Stimulated activated CD4-positive, alpha-beta T cell treated with anti-CD3 and anti-CD28 coated beads, Interleukin-2, amount 100 ng/mL, for 24 hours (primary cell): ENCODE measurements around the gene CCDC122.
"Not testable (repeated sequence)": the region's sequence is repeated elsewhere in the genome, so short reads cannot be mapped to it uniquely, and the experiment has no call there.

Experiments used
- DNase-seq, 2 donors: peaks; one replicate each; pipeline ENCODE4 v3.0.0-alpha.2; 2020

Gene CCDC122

DNA sequence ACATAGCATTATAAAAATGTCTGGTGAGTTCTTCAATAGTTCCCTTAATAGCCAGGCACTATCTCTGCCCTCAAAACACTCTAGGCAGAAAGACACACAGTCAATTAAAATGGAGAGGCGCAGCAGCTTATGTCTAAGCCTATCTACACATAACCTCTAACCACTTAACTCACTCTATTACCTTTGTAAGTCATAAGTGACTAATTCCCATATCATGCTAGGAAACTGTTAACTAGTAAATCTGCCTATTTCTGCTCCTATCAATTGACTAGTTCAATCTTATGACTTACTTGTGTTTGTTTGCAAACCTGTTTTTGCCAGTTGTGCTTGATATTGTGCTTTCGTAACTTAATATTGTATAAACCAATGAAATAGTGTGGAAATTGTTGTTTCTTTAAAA lies 3.2 kb downstream of the CCDC122 start:
- DNase-seq = no peak

DNA sequence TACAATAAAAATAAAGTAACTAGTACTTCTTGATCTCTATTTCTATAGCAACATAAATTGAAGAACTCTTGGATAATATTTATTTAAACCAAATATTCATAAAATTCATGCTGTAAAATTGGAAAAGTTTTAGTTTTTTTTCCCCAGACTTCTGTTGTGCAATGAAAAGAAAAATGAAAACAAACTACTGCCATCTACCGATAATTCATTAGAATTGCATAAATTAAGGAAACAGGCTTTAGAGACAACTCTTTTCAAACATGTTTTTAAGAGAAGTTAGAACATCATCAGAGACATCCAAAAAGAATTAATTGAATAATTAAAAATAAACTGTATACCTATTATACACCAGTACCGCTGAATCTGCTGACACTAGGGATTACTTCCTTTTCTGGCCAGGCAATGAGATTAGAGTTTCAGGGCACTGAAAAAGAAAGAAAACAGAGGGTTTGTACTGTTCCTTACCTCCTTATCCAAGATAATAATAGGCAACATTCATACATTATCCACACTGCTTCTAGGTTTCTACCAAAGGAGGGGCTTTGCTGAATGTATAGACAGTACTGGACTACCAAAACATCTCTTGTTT lies 4.9 kb downstream of the CCDC122 start:
- DNase-seq = no peak

GRCh38 chr13:43872181-43872580 lies 7.4 kb downstream of the CCDC122 start:
- no peak for DNase-seq

- no peak for DNase-seq
These were observed 13.6 kb downstream of the CCDC122 start for GRCh38 chr13:43865892-43866291.

DNA sequence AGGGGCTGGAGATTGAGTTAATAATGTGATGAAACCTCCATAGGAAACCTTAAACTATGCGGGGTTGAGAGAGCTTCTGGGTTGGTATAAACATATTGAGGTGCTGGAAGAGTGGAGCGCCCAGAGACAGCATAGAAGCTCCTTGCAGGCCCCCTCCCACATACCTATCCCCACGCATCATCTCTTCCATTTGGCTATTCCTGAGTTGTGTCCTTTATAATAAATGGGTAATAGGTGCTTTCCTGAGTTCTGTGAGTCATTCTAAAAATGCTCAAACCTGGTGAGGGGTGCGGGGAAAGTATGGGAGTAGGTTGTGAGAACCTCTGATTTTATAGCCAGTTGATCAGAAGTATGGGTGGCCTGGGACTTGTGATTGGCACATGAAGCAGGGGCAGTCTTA lies 14.6 kb downstream of the CCDC122 start:
- no peak for DNase-seq

GRCh38 chr13:43861863-43862262 lies 17.7 kb downstream of the CCDC122 start:
- DNase-seq = no peak

- DNase-seq = no peak
These were observed 26.6 kb downstream of the CCDC122 start for GRCh38 chr13:43852923-43853404.

DNA sequence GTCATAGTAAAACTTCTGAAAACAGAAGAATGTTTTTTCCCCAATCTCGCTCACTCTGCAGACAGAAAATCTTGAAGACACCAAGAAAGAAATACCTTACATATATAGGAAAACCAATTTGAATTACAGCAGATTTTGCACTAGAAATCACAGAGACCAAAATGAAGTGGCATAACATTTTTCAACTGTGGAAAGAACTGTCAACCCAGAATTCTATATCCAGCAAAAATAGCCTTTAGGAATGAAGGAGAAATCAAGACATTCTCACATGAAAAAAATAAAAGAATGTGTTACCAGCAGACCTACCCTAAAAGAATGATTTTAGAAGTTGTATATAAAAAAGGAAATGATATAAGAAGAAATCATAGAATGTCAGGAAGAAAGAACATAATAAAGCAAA lies 28.7 kb downstream of the CCDC122 start:
- DNase-seq = no peak

- no peak for DNase-seq
These were observed 31.4 kb downstream of the CCDC122 start for GRCh38 chr13:43848001-43848649.

DNA sequence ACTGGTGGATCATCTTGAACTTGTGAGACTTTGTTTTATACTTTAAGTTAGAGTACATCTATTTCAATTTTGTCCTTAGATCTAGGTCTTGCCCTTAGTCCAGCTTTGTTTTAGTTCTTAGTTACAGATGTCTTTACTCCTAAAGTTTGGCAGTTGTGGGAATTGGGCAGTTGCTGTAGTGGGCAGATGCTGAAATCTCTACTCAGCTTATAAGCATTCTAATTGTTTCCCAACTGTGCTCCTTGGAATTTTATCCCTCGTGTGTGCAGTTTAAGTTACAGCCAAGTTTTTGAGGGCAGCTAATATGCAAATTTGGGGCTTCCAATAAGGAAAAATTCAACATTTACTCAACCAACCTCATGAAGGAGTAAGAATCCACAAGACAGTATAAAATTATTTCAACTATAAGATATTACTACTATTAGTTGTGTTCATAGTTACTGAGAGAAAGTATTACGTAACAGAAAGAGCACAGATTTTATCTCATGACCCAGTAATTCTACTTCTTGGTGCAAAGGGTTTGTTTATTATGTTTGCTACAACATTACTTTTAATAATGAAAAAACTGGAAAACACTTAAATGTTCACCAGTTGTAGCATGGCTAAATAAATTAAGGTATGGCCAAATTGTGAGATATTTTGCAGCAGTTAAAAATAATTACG lies 32.9 kb downstream of the CCDC122 start:
- no peak for DNase-seq

DNA sequence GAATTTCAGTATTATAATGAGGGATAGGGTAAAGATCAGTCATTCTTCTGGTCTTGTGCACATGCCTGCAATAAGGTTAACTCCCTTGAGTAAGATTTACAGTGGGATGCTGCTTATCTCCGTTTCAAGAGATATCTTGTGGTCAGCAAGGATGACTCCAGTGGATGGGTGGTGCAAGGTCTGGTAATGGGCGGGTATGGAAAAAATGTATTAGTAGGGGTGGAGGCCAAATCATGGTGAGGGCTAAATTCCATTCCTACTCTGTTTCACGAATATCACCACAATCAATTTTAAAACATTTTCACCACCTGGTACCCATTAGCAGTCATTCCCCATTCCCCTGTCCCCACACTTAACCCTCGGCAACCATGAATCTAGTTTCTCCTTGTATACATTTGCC lies 40.6 kb downstream of the CCDC122 start:
- DNase-seq = no peak

- no peak for DNase-seq
These were observed 43.8 kb downstream of the CCDC122 start for GRCh38 chr13:43835701-43836100.

GRCh38 chr13:43831088-43831487 lies 48.5 kb downstream of the CCDC122 start:
- no peak for DNase-seq

DNA sequence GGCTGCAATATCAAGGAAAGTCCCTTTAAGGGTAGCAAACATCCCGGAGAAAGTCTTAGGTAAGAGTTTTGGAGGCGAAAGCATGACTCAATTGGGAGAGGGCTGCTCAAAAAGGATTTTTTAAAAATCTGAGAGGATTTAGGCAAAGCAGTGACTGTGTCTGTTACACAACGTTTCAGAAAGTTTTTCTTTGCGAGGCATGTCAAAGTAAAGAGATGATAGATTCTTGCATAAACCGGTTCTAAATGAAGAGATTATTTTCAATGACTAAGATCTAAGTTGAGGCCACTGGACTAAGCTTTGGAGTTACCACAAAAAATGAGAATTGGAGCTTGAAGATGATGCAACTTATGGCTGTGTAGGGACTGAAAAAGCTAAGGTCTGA lies 49.1 kb downstream of the CCDC122 start:
- no peak for DNase-seq

DNA sequence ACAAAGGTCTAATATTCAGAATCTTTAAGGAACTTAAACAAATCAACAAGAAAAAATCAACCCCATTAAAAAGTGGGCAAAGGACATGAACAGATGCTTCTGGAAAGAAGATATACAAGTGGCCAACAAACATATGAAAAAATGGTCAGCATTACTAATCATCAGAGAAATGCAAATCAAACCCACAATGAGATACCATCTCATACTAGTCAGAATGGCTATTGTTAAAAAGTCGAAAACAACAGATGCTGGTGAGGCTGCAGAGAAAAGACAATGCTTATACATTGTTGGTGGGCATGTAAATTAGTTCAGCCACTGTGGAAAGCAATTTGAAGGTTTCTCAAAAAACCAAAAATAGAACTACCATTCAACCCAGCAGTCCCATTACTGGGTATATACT lies 54.9 kb downstream of the CCDC122 start:
- DNase-seq = not testable (repeated sequence)

DNA sequence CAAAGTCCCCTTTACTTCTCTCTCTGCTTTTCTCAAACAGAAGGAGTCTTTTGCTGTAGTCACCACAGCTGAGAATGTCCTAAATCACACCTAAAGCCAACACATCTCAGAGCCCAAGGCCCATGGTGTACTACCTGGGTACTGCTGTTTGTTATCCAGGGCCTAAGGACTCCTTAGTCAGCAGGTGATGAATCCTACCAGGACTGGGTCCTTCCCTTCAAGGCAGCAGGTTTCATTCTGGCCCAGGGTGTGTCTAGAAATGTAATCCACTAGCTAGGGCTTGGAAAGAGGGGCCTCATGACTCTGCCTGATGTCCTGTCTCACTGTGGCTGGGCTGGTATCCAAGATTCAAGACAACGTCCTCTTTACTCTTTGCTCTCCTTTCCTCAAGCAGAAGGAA lies 56.6 kb downstream of the CCDC122 start:
- no peak for DNase-seq

GRCh38 chr13:43816401-43816889 lies 63.1 kb downstream of the CCDC122 start:
- no peak for DNase-seq

GRCh38 chr13:43815204-43815603 lies 64.3 kb downstream of the CCDC122 start:
- no peak for DNase-seq

DNA sequence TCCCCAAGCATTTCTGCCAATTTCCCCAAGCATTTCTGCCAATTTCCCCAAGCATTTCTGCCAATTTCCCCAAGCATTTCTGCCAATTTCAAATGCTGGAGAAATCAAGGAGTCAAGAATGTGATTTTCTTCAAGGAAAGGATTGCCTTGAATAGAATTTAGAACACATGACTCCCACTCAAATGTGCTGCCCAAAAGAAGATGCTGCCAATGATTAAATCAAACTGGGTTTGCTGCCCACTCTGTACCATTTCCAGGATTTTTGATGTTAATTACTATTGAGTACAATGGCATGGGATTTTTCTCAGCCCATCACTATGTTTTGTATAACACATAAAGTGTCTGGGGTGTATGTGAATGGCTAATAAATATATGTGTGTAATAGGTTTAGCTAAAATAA lies 70.9 kb downstream of the CCDC122 start:
- no peak for DNase-seq

GRCh38 chr13:43805681-43806128 lies 73.8 kb downstream of the CCDC122 start:
- no peak for DNase-seq

- peak; percentile 4 to 24 for DNase-seq
These were observed 74.5 kb downstream of the CCDC122 start for GRCh38 chr13:43805071-43805468.

- no peak for DNase-seq
These were observed 75.0 kb downstream of the CCDC122 start for GRCh38 chr13:43804461-43805070.

DNA sequence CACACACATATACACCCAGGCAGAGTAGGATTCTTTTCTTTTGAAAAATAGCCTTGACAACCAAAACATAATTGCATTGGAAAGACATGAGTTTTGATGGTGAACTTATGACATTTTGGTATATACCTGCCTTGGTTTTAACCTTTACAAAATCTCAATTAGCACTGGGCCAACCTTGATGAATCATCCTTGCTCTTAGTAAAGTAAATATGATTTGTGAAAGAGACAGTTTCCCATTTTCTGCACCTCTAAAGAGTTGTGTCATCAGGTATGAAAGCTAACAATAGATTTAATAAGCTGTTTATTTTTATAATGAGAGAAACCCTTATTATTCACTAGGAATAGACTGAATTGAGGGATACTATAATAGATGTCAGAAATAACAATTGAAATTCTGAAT lies 77.0 kb downstream of the CCDC122 start:
- DNase-seq = no peak

GRCh38 chr13:43800828-43801227 lies 78.7 kb downstream of the CCDC122 start:
- DNase-seq = no peak
